ENCODE results near the gene MDK. TPM values are rescaled to one million over a fixed set of nuclear protein-coding genes. Genes with fewer than 3 reads are reported as not detected.

Gene MDK, protein sequence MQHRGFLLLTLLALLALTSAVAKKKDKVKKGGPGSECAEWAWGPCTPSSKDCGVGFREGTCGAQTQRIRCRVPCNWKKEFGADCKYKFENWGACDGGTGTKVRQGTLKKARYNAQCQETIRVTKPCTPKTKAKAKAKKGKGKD
- total RNA-seq = 1 to 10 TPM; 1.6 to 5.0 TPM

DNA sequence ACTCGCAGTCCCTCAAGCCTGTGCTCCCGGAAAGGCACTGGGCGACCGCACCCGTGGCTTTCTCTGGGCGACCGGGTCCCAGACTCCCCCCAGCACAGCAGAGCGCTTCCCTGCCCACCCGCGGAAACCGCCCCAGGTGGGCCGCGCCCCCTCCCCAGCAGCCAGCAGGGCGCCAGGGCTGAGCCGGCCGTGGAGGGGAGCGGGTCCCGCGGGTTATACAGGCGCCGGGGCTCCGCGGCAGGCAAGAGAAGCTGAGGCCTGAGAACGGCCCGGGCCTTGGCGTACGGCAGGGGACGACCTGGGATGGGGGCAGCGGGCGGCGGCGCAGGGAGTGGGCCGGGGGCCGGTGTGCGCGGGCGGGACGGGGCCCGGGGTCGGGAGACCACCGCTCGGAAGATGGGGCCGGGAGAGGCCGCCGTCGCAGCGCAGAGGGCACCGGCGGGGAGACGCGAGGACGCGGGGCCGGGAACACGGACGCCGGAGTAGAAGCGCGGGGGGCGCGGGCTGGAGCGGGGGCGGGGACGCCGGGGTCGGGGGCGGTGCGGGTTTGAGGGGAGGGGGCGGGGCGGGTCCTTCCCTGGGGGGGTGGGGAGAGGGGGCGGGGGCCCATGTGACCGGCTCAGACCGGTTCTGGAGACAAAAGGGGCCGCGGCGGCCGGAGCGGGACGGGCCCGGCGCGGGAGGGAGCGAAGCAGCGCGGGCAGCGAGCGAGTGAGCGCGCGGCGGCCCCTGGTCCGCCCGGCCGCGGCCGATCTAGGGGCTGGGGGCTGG, at the start of gene MDK:
MDK (plus strand) TSS at position 622 of the 771 bp plus-strand sequence. CDS start 389 bp downstream, outside the sequence.
- ATAC-seq = peak; percentile 31
- Mint-ChIP-seq H3K27me3 (peaks cover 23% of the 10 kb centered on the region), H3K4me1 (peaks cover 14% of the 10 kb centered on the region), H3K27ac (no peak within 1 kb of the TSS), H3K36me3 (peaks cover 10% of the 10 kb centered on the region), H3K9me3 (ENCODE audit: low read depth) (no peaks in the 10 kb centered on the region), H3K4me3 (peak within 1 kb of the TSS; percentile 66)
- DNase-seq = no peak
- CTCF ChIA-PET = interaction anchor here (1.0 to 26.5 kb wide), 2 partner anchors 9 to 31 kb away, joined by 3 to 444 read pairs; partner anchors contain the start of gene DGKZ

DNA sequence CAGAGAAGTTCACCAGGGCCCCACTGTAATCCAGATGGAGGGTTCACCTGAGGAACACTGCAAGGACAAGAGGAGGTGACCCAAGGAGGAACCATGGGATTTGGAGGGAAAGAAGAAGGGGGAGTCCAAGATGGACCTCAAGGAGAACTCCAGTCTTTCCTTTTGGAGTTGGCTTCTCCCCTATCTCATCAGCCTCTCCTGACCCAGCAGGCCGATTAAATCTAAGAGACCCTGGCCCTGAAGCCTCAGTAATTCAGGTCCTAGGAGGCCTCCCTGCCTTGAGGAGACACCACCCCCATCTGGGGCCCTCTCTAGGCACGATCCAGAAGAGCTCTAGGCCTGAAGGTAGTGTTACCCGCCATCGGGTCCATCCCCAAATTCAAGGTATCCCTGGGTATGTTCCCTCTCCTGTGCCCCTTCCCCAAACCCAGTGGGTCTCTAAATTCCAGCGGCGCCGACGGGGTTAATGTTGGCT, 49.3 kb upstream of the MDK start:
- DNase-seq = no peak
- no peak overlapping the region for H3K4me3 Mint-ChIP-seq
- no peaks in the 10 kb centered on the region for H3K36me3 Mint-ChIP-seq
- H3K27me3 Mint-ChIP-seq = peaks cover 65% of the 10 kb centered on the region
- ATAC-seq = no peak
- H3K4me1 Mint-ChIP-seq = peaks cover 23% of the 10 kb centered on the region
- H3K27ac Mint-ChIP-seq = no peak overlapping the region
- CTCF ChIA-PET = interaction anchor here (0.8 to 2.3 kb wide), 7 partner anchors 12 to 92 kb away, joined by 3 to 11 read pairs (median 5); no protein-coding TSS in a partner anchor
- H3K9me3 Mint-ChIP-seq (ENCODE audit: low read depth) = no peaks in the 10 kb centered on the region

DNA sequence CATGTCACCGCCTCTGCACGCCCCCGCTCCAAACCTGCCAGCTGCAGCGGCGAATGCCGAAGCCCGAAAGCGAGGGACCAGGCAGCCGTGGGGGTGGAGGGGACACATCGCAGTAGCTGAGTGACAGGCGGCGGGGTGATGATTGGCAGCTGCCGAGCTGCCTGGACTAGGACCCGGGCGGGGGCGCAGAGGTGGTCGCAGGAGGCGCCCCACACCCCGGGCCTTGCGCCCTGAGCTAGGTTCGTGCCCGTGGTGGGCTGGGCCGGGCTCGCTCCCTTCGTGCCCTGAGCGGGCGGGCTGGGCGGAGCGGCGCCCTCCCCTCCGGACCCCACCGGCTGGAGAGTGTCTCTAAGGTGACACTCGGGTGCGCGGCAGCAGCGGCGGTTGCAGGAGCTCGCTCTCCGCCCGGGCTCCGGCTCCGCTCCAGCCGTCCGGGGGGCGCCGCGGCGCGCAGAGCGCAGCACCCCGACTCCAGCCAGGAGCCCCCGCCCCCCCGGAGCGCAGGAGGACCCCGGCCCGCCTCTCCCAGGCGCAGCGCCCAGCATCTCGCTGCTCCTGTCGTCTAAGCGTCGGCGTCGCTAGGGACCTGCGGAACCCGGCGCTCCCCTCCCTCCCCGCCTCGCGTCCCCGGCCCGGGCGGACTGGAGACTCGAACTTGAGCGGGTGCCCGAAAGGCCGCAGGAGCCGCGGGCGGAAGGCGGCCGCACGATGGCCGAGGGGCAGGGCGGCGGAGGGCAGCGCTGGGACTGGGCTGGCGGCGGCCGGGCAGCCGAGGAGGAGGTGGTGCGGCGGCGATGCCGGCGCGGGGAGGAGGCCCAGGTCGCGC, 48.7 kb upstream of the MDK start:
- peaks cover 23% of the 10 kb centered on the region for H3K4me1 Mint-ChIP-seq
- no peaks in the 10 kb centered on the region for H3K36me3 Mint-ChIP-seq
- peaks cover 62% of the 10 kb centered on the region for H3K27me3 Mint-ChIP-seq
- H3K9me3 Mint-ChIP-seq (ENCODE audit: low read depth) = no peaks in the 10 kb centered on the region
- H3K4me3 Mint-ChIP-seq = no peak overlapping the region
- no peak for DNase-seq
- CTCF ChIA-PET = interaction anchor here (0.8 to 1.5 kb wide), 6 partner anchors 12 to 93 kb away, joined by 3 to 6 read pairs (median 4); no protein-coding TSS in a partner anchor
- peak; percentile 41 for ATAC-seq
- no peak overlapping the region for H3K27ac Mint-ChIP-seq

DNA sequence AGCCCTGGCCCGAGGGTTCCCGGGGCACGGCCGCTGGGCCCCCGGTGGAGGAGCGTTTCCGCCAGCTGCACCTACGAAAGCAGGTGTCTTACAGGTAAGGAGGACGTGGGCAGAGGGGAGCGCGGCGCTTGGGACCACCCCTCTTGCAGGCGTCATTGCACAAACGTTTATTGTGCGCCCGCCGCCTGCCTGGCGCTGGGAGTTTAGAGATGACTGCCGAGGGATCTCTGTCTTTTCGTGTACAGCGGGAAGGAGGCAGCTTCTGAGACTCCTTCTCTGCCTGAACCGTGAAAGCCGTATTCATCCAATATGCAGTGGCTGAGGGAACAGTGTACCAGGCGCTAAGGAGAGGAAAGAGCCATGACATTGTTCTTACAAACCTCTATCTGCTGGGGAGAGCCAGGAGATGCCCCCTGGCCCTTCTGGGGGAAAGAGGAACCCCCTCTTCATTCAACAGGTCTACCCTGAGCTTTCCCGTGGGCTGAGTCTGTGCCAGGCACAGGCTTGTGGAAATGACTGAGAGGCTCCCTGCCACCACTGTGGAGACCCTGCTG, 48.0 kb upstream of the MDK start:
- Mint-ChIP-seq H3K9me3 (ENCODE audit: low read depth) (no peaks in the 10 kb centered on the region), H3K27ac (no peak overlapping the region), H3K27me3 (peaks cover 61% of the 10 kb centered on the region), H3K36me3 (no peaks in the 10 kb centered on the region), H3K4me3 (peak overlapping the region; percentile 13), H3K4me1 (peaks cover 23% of the 10 kb centered on the region)
- ATAC-seq (peak; percentile 25), DNase-seq (no peak)
- CTCF ChIA-PET = interaction anchor here (1.1 to 1.5 kb wide), 3 partner anchors 15 to 94 kb away, joined by 3 to 6 read pairs (median 5); no protein-coding TSS in a partner anchor

DNA sequence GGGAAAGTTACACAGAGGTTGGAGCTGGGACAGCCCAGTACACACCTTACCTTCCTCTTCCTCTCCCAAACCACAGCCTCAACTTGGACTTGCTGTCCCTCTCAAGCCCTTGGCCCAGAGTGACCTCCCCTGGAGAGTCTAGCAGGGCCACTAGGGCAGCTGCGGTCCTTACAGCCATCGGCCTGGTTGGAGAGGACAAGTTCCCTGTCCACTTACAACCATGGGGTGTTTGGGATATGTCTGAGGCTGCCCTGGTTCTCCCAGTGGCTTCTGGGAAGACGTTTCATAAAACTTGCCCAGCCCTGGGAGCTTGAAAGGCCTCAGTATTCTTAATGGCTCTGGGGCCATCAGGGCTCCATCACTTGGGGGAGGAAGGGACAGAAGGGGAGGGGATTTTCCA, 47.3 kb upstream of the MDK start:
- CTCF ChIA-PET = interaction anchor here (1.3 kb wide), 1 partner anchor 21 kb away, joined by 3 read pairs; no protein-coding TSS in a partner anchor
- Mint-ChIP-seq H3K36me3 (no peaks in the 10 kb centered on the region), H3K9me3 (ENCODE audit: low read depth) (no peaks in the 10 kb centered on the region), H3K4me3 (no peak overlapping the region), H3K4me1 (peaks cover 23% of the 10 kb centered on the region), H3K27me3 (peaks cover 60% of the 10 kb centered on the region), H3K27ac (no peak overlapping the region)
- ATAC-seq = no peak
- no peak for DNase-seq

DNA sequence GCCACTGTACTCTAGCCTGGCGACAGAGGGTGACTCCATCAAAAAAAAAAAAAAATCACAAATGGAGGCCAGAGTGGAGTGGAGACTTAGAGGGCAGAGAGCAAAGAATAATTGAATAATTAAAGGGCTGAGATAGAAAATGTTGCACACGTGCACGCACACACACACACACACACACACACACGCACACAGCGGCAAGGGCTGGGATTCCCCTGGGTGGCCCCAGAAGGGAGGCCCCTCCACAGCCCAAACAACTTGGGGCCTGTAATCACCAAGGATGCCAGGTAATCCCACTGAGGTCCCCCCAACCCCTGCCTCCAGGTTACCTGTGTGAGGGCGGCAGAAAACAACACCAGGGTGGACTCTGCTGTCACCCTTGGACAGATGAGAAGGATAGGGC, 46.2 kb upstream of the MDK start:
- Mint-ChIP-seq H3K27ac (no peak overlapping the region), H3K27me3 (peaks cover 49% of the 10 kb centered on the region), H3K4me1 (peaks cover 20% of the 10 kb centered on the region), H3K36me3 (no peaks in the 10 kb centered on the region), H3K4me3 (no peak overlapping the region), H3K9me3 (ENCODE audit: low read depth) (no peaks in the 10 kb centered on the region)
- DNase-seq (no peak), ATAC-seq (no peak)
- CTCF ChIA-PET = interaction anchor here (1.3 to 1.9 kb wide), 3 partner anchors 9 to 22 kb away, joined by 3 to 5 read pairs (median 3); no protein-coding TSS in a partner anchor

DNA sequence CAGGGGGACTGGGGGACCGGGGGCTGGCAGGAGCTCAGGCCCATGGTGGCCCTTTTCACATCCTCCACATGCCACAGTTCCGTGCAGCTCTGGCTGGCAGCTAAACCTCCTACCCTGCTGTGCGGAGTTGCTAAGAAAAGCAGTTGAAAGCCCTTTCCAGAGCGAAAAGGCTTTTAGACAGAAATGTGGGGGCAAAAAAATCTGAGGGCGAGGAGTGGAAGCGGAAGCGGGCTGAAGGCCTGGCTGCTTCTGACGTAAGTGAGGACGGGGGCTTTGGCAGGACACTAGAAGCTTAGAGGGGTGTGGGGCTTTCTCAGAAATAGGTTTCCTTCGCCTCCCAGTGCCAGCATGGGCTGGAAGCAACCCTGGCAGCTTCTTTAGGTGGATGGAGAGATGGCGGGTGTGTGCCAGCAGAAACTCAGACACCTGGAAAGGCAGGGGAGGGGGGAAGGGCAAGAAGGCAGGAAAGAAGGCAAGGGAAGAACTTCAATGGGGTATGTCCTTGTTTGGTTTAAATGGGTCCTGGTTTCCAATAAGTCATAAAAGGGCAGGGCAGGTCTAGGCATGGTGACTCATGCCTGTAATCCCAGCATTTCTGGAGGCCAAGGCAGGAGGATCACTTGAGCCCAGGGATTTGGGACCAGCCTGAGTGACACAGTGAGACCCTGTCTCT, 45.4 kb upstream of the MDK start:
- no peak for DNase-seq
- Mint-ChIP-seq H3K4me3 (no peak overlapping the region), H3K4me1 (peaks cover 13% of the 10 kb centered on the region), H3K27ac (no peak overlapping the region), H3K36me3 (no peaks in the 10 kb centered on the region), H3K9me3 (ENCODE audit: low read depth) (no peaks in the 10 kb centered on the region), H3K27me3 (peaks cover 44% of the 10 kb centered on the region)
- ATAC-seq = no peak
- CTCF ChIA-PET = interaction anchor here (1.5 to 1.9 kb wide), 3 partner anchors 8 to 13 kb away, joined by 3 to 5 read pairs (median 4); no protein-coding TSS in a partner anchor

DNA sequence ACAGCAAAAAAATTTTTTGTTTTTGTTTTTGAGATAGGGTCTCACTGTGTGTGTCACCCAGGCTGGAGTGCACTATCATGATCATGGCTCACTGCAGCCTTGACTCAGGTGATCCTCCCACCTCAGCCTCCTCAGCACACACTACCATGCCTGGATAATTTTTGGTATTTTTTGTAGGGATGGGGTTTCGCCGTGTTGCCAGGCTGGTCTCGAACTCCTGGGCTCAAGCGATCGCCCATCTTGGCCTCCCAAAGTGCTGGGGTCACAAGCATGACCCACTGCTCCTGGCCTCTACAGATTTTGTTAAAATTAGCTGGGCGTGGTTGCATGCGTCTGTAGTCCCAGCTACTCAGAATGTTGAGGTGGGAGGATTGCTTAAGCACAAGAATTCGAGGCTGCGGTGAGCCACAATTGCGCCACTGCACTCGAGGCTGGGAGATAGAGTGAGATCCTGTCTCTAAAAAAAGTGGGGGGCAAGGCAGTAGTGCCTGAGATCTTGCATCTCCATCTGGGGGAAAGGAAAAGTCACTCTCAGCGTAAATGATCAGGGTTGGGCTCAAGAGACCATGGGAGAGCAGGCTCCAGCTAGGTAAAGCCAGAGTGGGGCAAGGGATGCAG, 44.8 kb upstream of the MDK start:
- H3K27ac Mint-ChIP-seq = no peak overlapping the region
- H3K27me3 Mint-ChIP-seq = peaks cover 38% of the 10 kb centered on the region
- no peaks in the 10 kb centered on the region for H3K9me3 Mint-ChIP-seq (ENCODE audit: low read depth)
- no peak for DNase-seq
- no peak for ATAC-seq
- peaks cover 11% of the 10 kb centered on the region for H3K4me1 Mint-ChIP-seq
- H3K36me3 Mint-ChIP-seq = no peaks in the 10 kb centered on the region
- H3K4me3 Mint-ChIP-seq = no peak overlapping the region
- CTCF ChIA-PET = interaction anchor here (1.5 to 1.9 kb wide), 2 partner anchors 9 to 12 kb away, joined by 4 to 5 read pairs; no protein-coding TSS in a partner anchor

DNA sequence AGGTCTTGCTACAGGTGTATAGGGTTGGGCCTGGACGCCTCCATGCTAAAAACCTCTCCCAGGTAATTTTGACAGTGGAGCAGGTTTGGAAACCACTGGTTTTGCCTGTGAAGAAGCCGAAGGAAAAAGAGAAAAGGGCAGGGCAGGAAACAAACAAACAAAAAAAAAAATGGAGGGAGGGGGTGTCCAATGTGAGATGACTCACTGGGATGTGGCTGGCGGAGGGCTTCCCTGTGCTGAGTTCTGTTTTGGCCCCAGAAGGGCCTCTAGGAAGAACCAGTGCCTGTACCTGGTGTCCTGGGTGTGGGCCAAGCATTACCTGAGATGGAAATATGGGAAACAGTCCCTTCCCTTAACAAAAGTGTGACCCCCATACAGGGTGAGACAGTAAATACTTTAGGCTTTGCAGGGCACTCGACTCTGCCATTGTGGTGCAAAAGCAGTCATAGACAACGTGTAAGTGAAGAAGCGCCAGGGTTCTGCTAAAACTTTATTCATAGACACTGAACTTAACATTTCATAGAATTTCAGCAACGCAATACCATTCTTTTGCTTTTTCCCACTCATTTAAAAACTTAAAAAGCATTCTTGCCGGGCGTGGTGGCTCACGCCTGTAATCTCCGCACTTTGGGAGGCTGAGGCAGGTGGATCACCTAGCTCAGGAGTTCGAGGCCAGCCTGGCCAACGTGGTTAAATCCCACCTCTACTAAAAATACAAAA, 43.7 kb upstream of the MDK start:
- H3K4me1 Mint-ChIP-seq = peaks cover 16% of the 10 kb centered on the region
- no peak for DNase-seq
- ATAC-seq = no peak
- CTCF ChIA-PET = interaction anchor here (6.8 kb wide), 1 partner anchor 14 kb away, joined by 43 read pairs; no protein-coding TSS in a partner anchor
- H3K36me3 Mint-ChIP-seq = no peaks in the 10 kb centered on the region
- H3K27me3 Mint-ChIP-seq = peaks cover 33% of the 10 kb centered on the region
- no peak overlapping the region for H3K4me3 Mint-ChIP-seq
- no peak overlapping the region for H3K27ac Mint-ChIP-seq
- H3K9me3 Mint-ChIP-seq (ENCODE audit: low read depth) = no peaks in the 10 kb centered on the region

DNA sequence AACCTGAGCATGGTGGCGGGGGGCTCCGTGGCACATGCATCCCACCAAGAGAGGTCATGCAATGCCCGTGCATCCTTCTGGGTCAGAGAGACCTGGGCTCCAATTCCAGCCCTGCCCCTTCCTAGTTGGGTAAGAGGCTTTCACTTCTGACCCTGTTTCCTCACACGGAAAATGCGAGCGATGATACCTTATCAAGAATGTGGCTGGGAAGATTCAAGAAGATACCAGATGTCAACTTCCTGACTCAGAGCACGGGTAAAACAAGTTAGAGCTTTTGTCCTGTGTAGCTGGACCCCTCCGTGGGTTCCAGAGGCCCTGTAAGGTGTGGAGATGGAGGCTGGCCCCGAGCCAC, 42.9 kb upstream of the MDK start:
- CTCF ChIA-PET = interaction anchor here (1.1 to 6.8 kb wide), 2 partner anchors 8 to 13 kb away, joined by 3 to 43 read pairs; no protein-coding TSS in a partner anchor

DNA sequence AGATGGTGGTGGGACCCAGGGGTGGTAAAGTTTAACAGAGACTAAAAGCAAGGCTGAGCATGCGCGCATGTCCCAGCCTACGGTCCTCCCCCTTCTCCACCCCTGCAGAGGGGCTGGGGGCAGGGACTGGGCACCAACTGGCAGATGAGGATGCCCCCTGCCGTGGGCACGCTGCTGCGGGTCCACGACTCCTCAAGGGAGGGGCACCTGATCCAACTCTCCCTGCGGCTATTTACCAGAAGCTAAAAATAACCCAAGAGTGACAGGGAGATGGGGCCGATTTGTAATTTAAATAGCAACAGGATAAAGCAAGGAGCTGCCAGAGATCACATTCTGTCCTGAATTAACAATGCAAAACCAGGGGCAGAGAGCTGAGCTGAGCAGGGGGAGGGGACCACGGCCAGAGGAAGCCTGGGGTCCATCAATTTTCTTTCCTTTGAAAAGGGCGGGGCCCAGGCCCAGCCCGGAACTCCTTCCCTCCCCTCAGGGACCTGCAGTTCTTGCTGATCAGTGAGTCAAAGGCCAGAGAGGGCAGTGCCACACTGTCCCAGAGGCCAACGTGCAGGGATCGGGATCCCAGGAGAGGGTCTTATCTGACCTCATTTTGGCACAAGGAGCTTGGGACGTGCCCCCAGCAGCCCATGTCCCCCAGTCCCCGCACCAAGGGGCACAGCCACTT, 42.3 kb upstream of the MDK start:
- DNase-seq = no peak
- Mint-ChIP-seq H3K4me1 (peaks cover 15% of the 10 kb centered on the region), H3K4me3 (no peak overlapping the region), H3K36me3 (no peaks in the 10 kb centered on the region), H3K27ac (no peak overlapping the region), H3K27me3 (peaks cover 32% of the 10 kb centered on the region), H3K9me3 (ENCODE audit: low read depth) (no peaks in the 10 kb centered on the region)
- CTCF ChIA-PET = interaction anchor here (1.1 to 6.8 kb wide), 3 partner anchors 9 to 151 kb away, joined by 3 to 43 read pairs (median 3); no protein-coding TSS in a partner anchor
- no peak for ATAC-seq

More for the DNA sequence above, 42.9 kb upstream of the MDK start:
- no peaks in the 10 kb centered on the region for H3K36me3 Mint-ChIP-seq
- H3K4me1 Mint-ChIP-seq = peaks cover 13% of the 10 kb centered on the region
- H3K27me3 Mint-ChIP-seq = peaks cover 32% of the 10 kb centered on the region
- DNase-seq (no peak), ATAC-seq (no peak)
- H3K27ac Mint-ChIP-seq = no peak overlapping the region
- no peak overlapping the region for H3K4me3 Mint-ChIP-seq
- no peaks in the 10 kb centered on the region for H3K9me3 Mint-ChIP-seq (ENCODE audit: low read depth)

Measured in activated CD8-positive, alpha-beta memory T cell treated with anti-CD3 and anti-CD28 coated beads, Interleukin-2, amount 10 ng/mL, durations not matched to agents 7 days and 5 days (primary cell).